ENCODE data around the gene EPS15. TPM values are rescaled to one million over a fixed set of nuclear protein-coding genes. Genes with fewer than 3 reads are reported as not detected.

Gene EPS15
- total and polyA plus RNA-seq, 2 of the 8 experiments (the other 6 are each of a cell fraction or from before 2014, with no cell fraction given) = 15.9 to 57.2 TPM

DNA sequence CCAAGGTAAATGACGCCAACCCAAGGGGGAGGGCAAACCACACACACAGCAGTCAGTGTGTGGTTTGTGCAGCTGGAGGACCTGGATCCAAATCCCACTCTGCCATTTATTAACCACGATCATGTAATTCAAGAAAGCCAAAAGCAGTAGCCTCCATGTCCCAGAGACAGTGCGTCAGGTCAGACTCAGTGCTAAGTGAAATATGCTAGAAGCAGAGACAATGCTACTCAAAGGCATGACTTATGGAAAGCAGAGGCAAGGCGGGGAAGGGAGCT lies 202.3 kb downstream of the EPS15 start:
- Histone ChIP-seq H4K8ac (ENCODE audit: extremely low read depth, insufficient read depth, low read length) (no peak overlapping the region), H3K4me3 (ENCODE audit: extremely low read depth in 1 of 4, insufficient read depth in 2 of 4, low read depth in 3 of 4, low read length in 4 of 4) (no peak overlapping the region), H3K79me2 (ENCODE audit: control insufficient read depth in 1 of 2, insufficient read depth in 2 of 2, low read length in 2 of 2) (no peaks in the 10 kb centered on the region), H3K27ac (ENCODE audit: low read depth, low read length) (no peak overlapping the region), H2BK120ac (replicated peaks; ENCODE audit: low read depth, low read length) (no peak overlapping the region), H3K18ac (ENCODE audit: extremely low read depth, low read length) (no peak overlapping the region), H3K79me1 (ENCODE audit: low read depth, low read length) (no peaks in the 10 kb centered on the region), H3K56ac (replicated peaks; ENCODE audit: insufficient read length, low read depth, low read length) (no peak overlapping the region), H2AFZ (ENCODE audit: low read length) (no peak overlapping the region), H3K27me3 (replicated peaks in 1 of 4; ENCODE audit: control insufficient read depth in 3 of 4, extremely low read depth in 1 of 4, insufficient read depth in 3 of 4, low read length in 3 of 4) (no peaks in the 10 kb centered on the region), H3K4ac (replicated peaks; ENCODE audit: insufficient read length, low read depth, low read length) (no peak overlapping the region), H2BK15ac (ENCODE audit: low read length) (no peak overlapping the region), H3K23me2 (ENCODE audit: low read depth, low read length) (no peaks in the 10 kb centered on the region), H4K5ac (ENCODE audit: insufficient read length, low read depth, low read length) (no peak overlapping the region), H2AK5ac (ENCODE audit: low read depth, low read length) (no peak overlapping the region), H4K91ac (replicated peaks; ENCODE audit: insufficient read length, low read length) (no peak overlapping the region), H3K14ac (ENCODE audit: insufficient read length) (no peak overlapping the region), H2BK20ac (ENCODE audit: low read length) (no peak overlapping the region), H4K20me1 (replicated peaks in 1 of 2; ENCODE audit: control insufficient read depth in 1 of 2, insufficient read depth in 2 of 2, low read length in 2 of 2) (no peaks in the 10 kb centered on the region), H2BK12ac (ENCODE audit: low read depth, low read length) (0 out of 2 replicates have a peak overlapping the region, but pooled peaks have one; percentile 5), H3K9ac (replicated peaks in 1 of 4; ENCODE audit: extremely low read depth in 1 of 4, low read depth in 3 of 4, low read length in 3 of 4) (no peak overlapping the region), H3K4me1 (replicated peaks in 1 of 4; ENCODE audit: control insufficient read depth in 3 of 4, insufficient read depth in 4 of 4, low read length in 3 of 4) (peaks cover 0 to 10% (median 1%) of the 10 kb centered on the region in 4 experiments; a peak in 3 of 7 replicates), H3K23ac (ENCODE audit: insufficient read length) (no peak overlapping the region), H3K9me3 (ENCODE audit: insufficient read depth in 2 of 2, low read depth in 1 of 2, low read length in 1 of 2) (no peaks in the 10 kb centered on the region), H3K36me3 (ENCODE audit: control insufficient read depth in 2 of 4, insufficient read depth in 4 of 4, low read length in 3 of 4) (no peaks in the 10 kb centered on the region), H3K4me2 (ENCODE audit: insufficient read depth in 1 of 2, low read depth in 2 of 2, low read length in 2 of 2) (no peak overlapping the region), H2BK5ac (ENCODE audit: low read depth, low read length) (no peak overlapping the region)
- DNase-seq (ENCODE audit: low read depth in 1 of 2, low spot score in 2 of 2) = no peak
- CTCF ChIA-PET (ENCODE audit: partially characterized antibody) = interaction anchor here (1.0 to 2.3 kb wide), 4 partner anchors 10 to 27 kb away, joined by 3 to 8 read pairs (median 5); no protein-coding TSS in a partner anchor
- 87% methylated on average over 4 of the region's 4 CpGs; no CpG with 5 or more reads in 1 of the 2 experiments for WGBS, 2 experiments (ENCODE audit: extremely low coverage in 1 of 2, insufficient coverage in 1 of 2, insufficient read length in 1 of 2, insufficient replicate concordance in 2 of 2, low coverage in 1 of 2, low lambda C conversion rate in 2 of 2, missing lambda C conversion rate in 1 of 2)
- POLR2A ChIA-PET (ENCODE audit: partially characterized antibody) = interaction anchor here (0.5 kb wide), 1 partner anchor 64 kb away, joined by 4 read pairs; no protein-coding TSS in a partner anchor
- FAIRE-seq = no peak
- TF ChIP-seq ATF3 (IDR thresholded peaks at IDR 0.05; ENCODE audit: insufficient read depth, low read depth, low read length) (no peak), CTCF (IDR thresholded peaks at IDR 0.05; ENCODE audit: control extremely low read depth in 1 of 3, insufficient read depth in 1 of 3, low read depth in 1 of 3, low read length in 3 of 3) (no peak), KDM1A (IDR thresholded peaks at IDR 0.05; ENCODE audit: borderline replicate concordance, low read length) (no peak), SP2 (IDR thresholded peaks at IDR 0.05; ENCODE audit: low read length) (no peak), TAF1 (IDR thresholded peaks at IDR 0.05; ENCODE audit: low read depth, low read length) (no peak), JUN (IDR thresholded peaks at IDR 0.05; ENCODE audit: low read depth, low read length) (no peak), EP300 (IDR thresholded peaks at IDR 0.05; ENCODE audit: borderline replicate concordance in 1 of 2, low read depth in 2 of 2, low read length in 2 of 2) (no peak), RBBP5 (IDR thresholded peaks at IDR 0.05; ENCODE audit: borderline replicate concordance, low read depth, low read length) (no peak), CREB1 (IDR thresholded peaks at IDR 0.05) (no peak)
- TF ChIP-seq, protein P1, sequence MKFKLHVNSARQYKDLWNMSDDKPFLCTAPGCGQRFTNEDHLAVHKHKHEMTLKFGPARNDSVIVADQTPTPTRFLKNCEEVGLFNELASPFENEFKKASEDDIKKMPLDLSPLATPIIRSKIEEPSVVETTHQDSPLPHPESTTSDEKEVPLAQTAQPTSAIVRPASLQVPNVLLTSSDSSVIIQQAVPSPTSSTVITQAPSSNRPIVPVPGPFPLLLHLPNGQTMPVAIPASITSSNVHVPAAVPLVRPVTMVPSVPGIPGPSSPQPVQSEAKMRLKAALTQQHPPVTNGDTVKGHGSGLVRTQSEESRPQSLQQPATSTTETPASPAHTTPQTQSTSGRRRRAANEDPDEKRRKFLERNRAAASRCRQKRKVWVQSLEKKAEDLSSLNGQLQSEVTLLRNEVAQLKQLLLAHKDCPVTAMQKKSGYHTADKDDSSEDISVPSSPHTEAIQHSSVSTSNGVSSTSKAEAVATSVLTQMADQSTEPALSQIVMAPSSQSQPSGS (IDR thresholded peaks at IDR 0.05; ENCODE audit: low read length) = no peak

Data from H1 (cell line).